WTC11 (cell line): ENCODE results near the gene PSMD1.

ENCODE experiments used
- CREM ChIP-seq: sonication (generic); formaldehyde crosslinking; IDR thresholded peaks from 2 replicates; pipeline ENCODE4 v1.8.1; 2022; ENCODE audit warnings: mild to moderate bottlenecking, missing genetic modification reagents, moderate library complexity
- NR2C2 ChIP-seq: sonication (generic); formaldehyde crosslinking; IDR thresholded peaks from 2 replicates; pipeline ENCODE4 v1.8.0; 2022; ENCODE audit warnings: mild to moderate bottlenecking, missing genetic modification reagents
- ZNF232 ChIP-seq: sonication (generic); formaldehyde crosslinking; IDR thresholded peaks from 2 replicates; pipeline ENCODE4 v1.8.0; 2022; ENCODE audit warnings: mild to moderate bottlenecking, missing genetic modification reagents
- ZNF396 ChIP-seq: fragments of 250-450 bp; sonication (Bioruptor Pico); IDR thresholded peaks from 2 replicates; pipeline ENCODE4 v1.8.0; 2021; ENCODE audit warnings: mild to moderate bottlenecking, moderate library complexity, borderline replicate concordance
- TF ChIP-seq, protein P1 (sequence below): fragments of 200-600 bp; IDR thresholded peaks from 2 replicates; pipeline ENCODE4 v1.8.0; 2022; ENCODE audit warnings: antibody characterized with exemption
- TF ChIP-seq, protein P2 (sequence below): sonication (generic); formaldehyde crosslinking; IDR thresholded peaks from 2 replicates; pipeline ENCODE4 v1.8.0; 2023; ENCODE audit warnings: mild to moderate bottlenecking, missing genetic modification reagents

DNA sequence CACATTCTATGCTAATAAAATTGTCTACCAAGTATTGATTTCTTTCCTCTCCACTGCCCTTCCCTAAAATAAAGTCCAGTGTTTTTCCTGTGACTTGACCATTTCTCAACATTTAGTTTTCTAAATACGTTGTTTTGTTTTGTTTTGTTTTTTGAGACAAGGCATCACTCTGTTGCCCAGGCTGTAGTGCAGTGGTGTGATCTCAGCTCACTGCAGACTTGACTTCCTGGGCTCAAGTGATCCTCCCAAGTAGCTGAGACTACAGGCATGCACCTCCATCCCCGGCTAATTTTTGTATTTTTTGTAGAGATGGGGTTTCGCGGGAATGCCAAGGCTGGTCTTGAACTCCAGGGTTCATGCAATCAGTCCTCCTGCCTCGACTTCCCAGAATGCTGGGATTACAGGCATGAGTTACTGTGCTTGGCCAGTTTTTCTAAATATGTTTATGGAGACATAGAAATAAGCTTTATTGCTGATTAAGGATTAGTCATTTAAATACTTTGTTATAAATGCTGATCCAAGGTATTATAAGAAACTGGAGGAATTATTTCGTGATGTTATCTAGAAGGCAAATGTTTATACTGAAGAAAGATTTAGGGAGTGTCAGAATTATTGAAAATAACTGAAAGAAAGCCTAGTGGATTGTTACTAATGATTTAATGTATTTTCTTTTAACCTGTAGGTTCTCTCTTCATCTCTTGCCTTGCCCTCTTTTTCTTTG is 73.8 kb downstream of the PSMD1 start:
- TF ChIP-seq NR2C2 (CRISPR knock-in tag) (no peak), ZNF232 (CRISPR knock-in tag) (no peak), ZNF396 (CRISPR knock-in tag) (no peak), CREM (no peak)
- TF ChIP-seq, protein P1, sequence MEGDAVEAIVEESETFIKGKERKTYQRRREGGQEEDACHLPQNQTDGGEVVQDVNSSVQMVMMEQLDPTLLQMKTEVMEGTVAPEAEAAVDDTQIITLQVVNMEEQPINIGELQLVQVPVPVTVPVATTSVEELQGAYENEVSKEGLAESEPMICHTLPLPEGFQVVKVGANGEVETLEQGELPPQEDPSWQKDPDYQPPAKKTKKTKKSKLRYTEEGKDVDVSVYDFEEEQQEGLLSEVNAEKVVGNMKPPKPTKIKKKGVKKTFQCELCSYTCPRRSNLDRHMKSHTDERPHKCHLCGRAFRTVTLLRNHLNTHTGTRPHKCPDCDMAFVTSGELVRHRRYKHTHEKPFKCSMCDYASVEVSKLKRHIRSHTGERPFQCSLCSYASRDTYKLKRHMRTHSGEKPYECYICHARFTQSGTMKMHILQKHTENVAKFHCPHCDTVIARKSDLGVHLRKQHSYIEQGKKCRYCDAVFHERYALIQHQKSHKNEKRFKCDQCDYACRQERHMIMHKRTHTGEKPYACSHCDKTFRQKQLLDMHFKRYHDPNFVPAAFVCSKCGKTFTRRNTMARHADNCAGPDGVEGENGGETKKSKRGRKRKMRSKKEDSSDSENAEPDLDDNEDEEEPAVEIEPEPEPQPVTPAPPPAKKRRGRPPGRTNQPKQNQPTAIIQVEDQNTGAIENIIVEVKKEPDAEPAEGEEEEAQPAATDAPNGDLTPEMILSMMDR = no peak
- TF ChIP-seq, protein P2, sequence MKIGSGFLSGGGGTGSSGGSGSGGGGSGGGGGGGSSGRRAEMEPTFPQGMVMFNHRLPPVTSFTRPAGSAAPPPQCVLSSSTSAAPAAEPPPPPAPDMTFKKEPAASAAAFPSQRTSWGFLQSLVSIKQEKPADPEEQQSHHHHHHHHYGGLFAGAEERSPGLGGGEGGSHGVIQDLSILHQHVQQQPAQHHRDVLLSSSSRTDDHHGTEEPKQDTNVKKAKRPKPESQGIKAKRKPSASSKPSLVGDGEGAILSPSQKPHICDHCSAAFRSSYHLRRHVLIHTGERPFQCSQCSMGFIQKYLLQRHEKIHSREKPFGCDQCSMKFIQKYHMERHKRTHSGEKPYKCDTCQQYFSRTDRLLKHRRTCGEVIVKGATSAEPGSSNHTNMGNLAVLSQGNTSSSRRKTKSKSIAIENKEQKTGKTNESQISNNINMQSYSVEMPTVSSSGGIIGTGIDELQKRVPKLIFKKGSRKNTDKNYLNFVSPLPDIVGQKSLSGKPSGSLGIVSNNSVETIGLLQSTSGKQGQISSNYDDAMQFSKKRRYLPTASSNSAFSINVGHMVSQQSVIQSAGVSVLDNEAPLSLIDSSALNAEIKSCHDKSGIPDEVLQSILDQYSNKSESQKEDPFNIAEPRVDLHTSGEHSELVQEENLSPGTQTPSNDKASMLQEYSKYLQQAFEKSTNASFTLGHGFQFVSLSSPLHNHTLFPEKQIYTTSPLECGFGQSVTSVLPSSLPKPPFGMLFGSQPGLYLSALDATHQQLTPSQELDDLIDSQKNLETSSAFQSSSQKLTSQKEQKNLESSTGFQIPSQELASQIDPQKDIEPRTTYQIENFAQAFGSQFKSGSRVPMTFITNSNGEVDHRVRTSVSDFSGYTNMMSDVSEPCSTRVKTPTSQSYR (CRISPR knock-in tag) = no peak
